Activated CD4-positive, alpha-beta T cell treated with anti-CD3 and anti-CD28 coated beads for 36 hours (primary cell): ENCODE results near the gene PTPRM. TPM values are rescaled to one million over a fixed set of nuclear protein-coding genes. Genes with fewer than 3 reads are reported as not detected.

ENCODE experiments used
- ATAC-seq: fragments of 200-7000 bp; cut with Tn5 transposase; one replicate; pipeline ENCODE4 v1.10.0; 2021; ENCODE audit warnings: mild to moderate bottlenecking, moderate library complexity
- CTCF ChIA-PET: fragments of 350-600 bp; sonication (Branson Sonifier 250); formaldehyde crosslinking; loops from one replicate; lab custom pipeline; 2021; ENCODE audit warnings: antibody characterized with exemption; lab: Charles Lee
- POLR2A ChIA-PET: fragments of 350-600 bp; sonication (Branson Sonifier 250); formaldehyde crosslinking; loops from one replicate; lab custom pipeline; 2021; ENCODE audit warnings: antibody characterized with exemption, inconsistent platforms; lab: Charles Lee
- DNase-seq: peaks from one replicate; pipeline ENCODE4 v3.0.0-alpha.2; 2020
- H3K27ac Mint-ChIP-seq: one replicate; pipeline ENCODE4 v1.8.0; 2021; ENCODE audit warnings: mixed read lengths
- H3K27me3 Mint-ChIP-seq: one replicate; pipeline ENCODE4 v1.8.0; 2021; ENCODE audit warnings: mixed read lengths
- H3K36me3 Mint-ChIP-seq: one replicate; pipeline ENCODE4 v1.8.0; 2021; ENCODE audit warnings: low read depth, mixed read lengths
- H3K4me1 Mint-ChIP-seq: one replicate; pipeline ENCODE4 v1.8.0; 2021; ENCODE audit warnings: mixed read lengths
- H3K4me3 Mint-ChIP-seq: one replicate; pipeline ENCODE4 v1.8.0; 2021; ENCODE audit warnings: mild to moderate bottlenecking, moderate library complexity, mixed read lengths
- H3K9me3 Mint-ChIP-seq: one replicate; pipeline ENCODE4 v1.8.0; 2021; ENCODE audit warnings: low read depth, mixed read lengths
- intact Hi-C, 2 experiments: fragments of 100-400 bp; cut with DNase I in 1 of 2; cut with micrococcal nuclease in 1 of 2; formaldehyde crosslinking; loops; one replicate each; pipeline versions ENCODE4 v1.14.2 to v1.15.1; 2022 to 2024; cut with DNase I, micrococcal nuclease
- total RNA-seq, 2 experiments: library from RNA; stranded (reverse); gene quantifications; one replicate each; pipeline ENCODE4 v1.2.3, GENCODE V29; 2021

Gene PTPRM
- total RNA-seq, 2 experiments from 2014 or later = 6.5 to 14.0 TPM

- ATAC-seq = no peak
These were observed 461.9 kb downstream of the PTPRM start for GRCh38 chr18:8029061-8029460.

DNA sequence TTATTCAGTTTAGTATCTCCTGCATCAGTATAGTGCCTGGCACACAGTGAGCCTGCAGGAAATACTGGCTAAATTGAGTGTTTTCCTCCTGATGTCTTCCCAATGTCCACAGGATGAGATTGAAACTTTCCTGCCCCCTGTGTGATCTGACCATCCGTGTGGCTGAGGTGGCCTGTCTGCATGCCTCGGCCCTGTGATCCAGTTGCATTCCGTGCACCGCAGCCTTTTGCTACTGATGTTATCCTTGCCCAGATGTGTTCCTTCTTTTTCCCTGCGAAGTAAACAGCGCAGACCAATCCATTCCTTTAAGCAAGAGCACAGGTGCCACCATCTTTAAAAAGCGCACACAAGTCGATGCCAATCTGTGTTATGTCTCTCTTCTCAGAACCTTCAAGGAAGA is 462.6 kb downstream of the PTPRM start:
- Mint-ChIP-seq H3K27ac (no peak overlapping the region), H3K36me3 (no peaks in the 10 kb centered on the region), H3K27me3 (peaks cover 3% of the 10 kb centered on the region), H3K4me3 (no peak overlapping the region), H3K9me3 (no peaks in the 10 kb centered on the region), H3K4me1 (no peaks in the 10 kb centered on the region)
- DNase-seq = no peak
- ATAC-seq = no peak
- ChIA-PET CTCF (interaction anchor here (1.0 kb wide), 1 partner anchor 16 kb away, joined by 3 read pairs; no protein-coding TSS in a partner anchor), POLR2A (no interaction called here)
- intact Hi-C loops = no loop called here

More at GRCh38 chr18:8029061-8029460, 461.9 kb downstream of the PTPRM start:
- H3K36me3 Mint-ChIP-seq = no peaks in the 10 kb centered on the region
- no peak overlapping the region for H3K4me3 Mint-ChIP-seq
- ChIA-PET POLR2A (no interaction called here), CTCF (interaction anchor here (1.0 kb wide), 1 partner anchor 17 kb away, joined by 3 read pairs; no protein-coding TSS in a partner anchor)
- H3K4me1 Mint-ChIP-seq = no peaks in the 10 kb centered on the region
- H3K9me3 Mint-ChIP-seq = no peaks in the 10 kb centered on the region
- H3K27me3 Mint-ChIP-seq = peaks cover 3% of the 10 kb centered on the region
- no peak for DNase-seq
- intact Hi-C loops = no loop called here
- H3K27ac Mint-ChIP-seq = no peak overlapping the region

GRCh38 chr18:8030201-8030600 is 463.1 kb downstream of the PTPRM start:
- DNase-seq (no peak), ATAC-seq (no peak)
- intact Hi-C loops = no loop called here
- Mint-ChIP-seq H3K27ac (no peak overlapping the region), H3K9me3 (no peaks in the 10 kb centered on the region), H3K4me1 (no peaks in the 10 kb centered on the region), H3K27me3 (peaks cover 3% of the 10 kb centered on the region), H3K4me3 (no peak overlapping the region), H3K36me3 (no peaks in the 10 kb centered on the region)
- POLR2A ChIA-PET = no interaction called here
- CTCF ChIA-PET = no interaction called here

DNA sequence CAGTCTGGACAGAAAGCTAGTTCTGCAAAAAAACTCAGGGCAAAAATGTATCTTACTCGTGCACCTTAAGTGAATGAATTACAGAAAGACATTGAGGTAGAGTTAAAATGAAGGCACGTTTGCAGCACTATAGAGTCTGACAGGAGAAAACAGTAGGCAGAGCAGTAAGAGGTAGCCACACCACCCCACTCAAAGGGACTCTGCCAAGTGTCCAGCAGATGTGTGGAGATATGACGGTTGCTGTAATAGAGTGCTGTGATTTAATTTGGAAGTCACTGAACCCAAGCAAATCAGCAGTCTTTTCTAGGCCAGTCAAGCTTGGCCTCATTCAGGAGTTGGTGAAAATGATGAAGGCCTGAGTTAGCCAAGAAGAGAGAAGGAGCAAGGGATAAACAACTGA is 464.4 kb downstream of the PTPRM start:
- no peak overlapping the region for H3K4me3 Mint-ChIP-seq
- ChIA-PET CTCF (no interaction called here), POLR2A (no interaction called here)
- no peaks in the 10 kb centered on the region for H3K4me1 Mint-ChIP-seq
- intact Hi-C loops = no loop called here
- no peak for DNase-seq
- no peaks in the 10 kb centered on the region for H3K36me3 Mint-ChIP-seq
- no peak overlapping the region for H3K27ac Mint-ChIP-seq
- ATAC-seq = no peak
- peaks cover 3% of the 10 kb centered on the region for H3K27me3 Mint-ChIP-seq
- H3K9me3 Mint-ChIP-seq = no peaks in the 10 kb centered on the region

DNA sequence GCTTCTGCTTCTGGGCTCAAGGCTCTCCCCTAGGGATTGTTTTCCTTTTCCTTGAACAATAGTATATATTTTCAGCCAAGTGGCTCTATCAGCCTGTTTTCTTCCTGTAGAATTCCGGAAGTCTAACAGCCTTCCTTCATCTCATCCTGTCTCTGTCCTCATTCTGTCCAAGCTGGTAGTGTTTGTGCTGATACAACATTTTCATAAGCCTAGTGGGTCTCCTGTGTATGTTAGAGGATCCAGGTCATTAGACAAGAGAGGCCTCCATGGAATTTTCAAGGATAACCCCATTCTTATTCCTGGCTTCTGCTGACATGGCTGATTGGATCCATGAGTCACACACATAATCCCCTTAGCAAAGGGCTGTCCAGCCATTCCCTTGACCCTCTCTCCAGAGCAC is 467.6 kb downstream of the PTPRM start:
- H3K27me3 Mint-ChIP-seq = no peaks in the 10 kb centered on the region
- no peaks in the 10 kb centered on the region for H3K9me3 Mint-ChIP-seq
- ChIA-PET CTCF (no interaction called here), POLR2A (no interaction called here)
- intact Hi-C loops = no loop called here
- DNase-seq (no peak), ATAC-seq (no peak)
- no peak overlapping the region for H3K4me3 Mint-ChIP-seq
- H3K27ac Mint-ChIP-seq = no peak overlapping the region
- H3K4me1 Mint-ChIP-seq = peaks cover 15% of the 10 kb centered on the region
- no peaks in the 10 kb centered on the region for H3K36me3 Mint-ChIP-seq

DNA sequence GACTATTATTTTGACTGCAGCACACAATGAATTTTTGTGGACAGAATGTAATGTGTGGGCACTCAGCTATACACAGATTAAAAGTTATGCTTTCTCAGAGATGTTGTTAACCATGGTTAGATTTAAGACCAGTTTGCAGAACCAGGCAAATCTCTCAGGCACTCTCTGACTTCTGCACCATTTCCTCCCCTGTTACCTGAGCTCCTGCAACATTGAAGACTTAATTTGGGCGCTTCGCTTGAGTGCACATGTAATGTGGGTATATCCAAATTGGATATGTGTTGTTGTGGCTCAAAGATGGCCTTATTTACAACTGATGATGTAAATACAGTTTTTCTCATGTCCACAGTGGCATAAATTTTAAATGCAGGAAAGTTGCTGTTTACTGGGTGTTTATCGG is 469.4 kb downstream of the PTPRM start:
- ATAC-seq (no peak), DNase-seq (no peak)
- H3K9me3 Mint-ChIP-seq = no peaks in the 10 kb centered on the region
- ChIA-PET CTCF (interaction anchor here (1.0 kb wide), 1 partner anchor 10 kb away, joined by 4 read pairs; no protein-coding TSS in a partner anchor), POLR2A (no interaction called here)
- peaks cover 15% of the 10 kb centered on the region for H3K4me1 Mint-ChIP-seq
- H3K27ac Mint-ChIP-seq = no peak overlapping the region
- no peaks in the 10 kb centered on the region for H3K36me3 Mint-ChIP-seq
- intact Hi-C loops = no loop called here
- H3K4me3 Mint-ChIP-seq = no peak overlapping the region
- no peaks in the 10 kb centered on the region for H3K27me3 Mint-ChIP-seq

- H3K27ac Mint-ChIP-seq = peak overlapping the region; percentile 67
- H3K36me3 Mint-ChIP-seq = no peaks in the 10 kb centered on the region
- POLR2A ChIA-PET = no interaction called here
- H3K4me3 Mint-ChIP-seq = no peak overlapping the region
- peak; percentile 85 for ATAC-seq
- intact Hi-C loops = no loop called here
- no peak for DNase-seq
- no peaks in the 10 kb centered on the region for H3K9me3 Mint-ChIP-seq
- no peaks in the 10 kb centered on the region for H3K27me3 Mint-ChIP-seq
- H3K4me1 Mint-ChIP-seq = peaks cover 15% of the 10 kb centered on the region
- CTCF ChIA-PET = no interaction called here
These were observed 470.2 kb downstream of the PTPRM start for GRCh38 chr18:8037296-8037695.

- POLR2A ChIA-PET = no interaction called here
- Mint-ChIP-seq H3K27ac (no peak overlapping the region), H3K27me3 (no peaks in the 10 kb centered on the region), H3K4me1 (peaks cover 20% of the 10 kb centered on the region), H3K4me3 (no peak overlapping the region), H3K36me3 (no peaks in the 10 kb centered on the region), H3K9me3 (no peaks in the 10 kb centered on the region)
- CTCF ChIA-PET = no interaction called here
- ATAC-seq (no peak), DNase-seq (no peak)
- intact Hi-C loops = loop anchor here in 1 of 2 experiments (10.0 kb wide), 1 partner anchor 475 kb away; the partner anchor contains the start of gene PTPRM
These were observed 472.9 kb downstream of the PTPRM start for GRCh38 chr18:8040021-8040420.

DNA sequence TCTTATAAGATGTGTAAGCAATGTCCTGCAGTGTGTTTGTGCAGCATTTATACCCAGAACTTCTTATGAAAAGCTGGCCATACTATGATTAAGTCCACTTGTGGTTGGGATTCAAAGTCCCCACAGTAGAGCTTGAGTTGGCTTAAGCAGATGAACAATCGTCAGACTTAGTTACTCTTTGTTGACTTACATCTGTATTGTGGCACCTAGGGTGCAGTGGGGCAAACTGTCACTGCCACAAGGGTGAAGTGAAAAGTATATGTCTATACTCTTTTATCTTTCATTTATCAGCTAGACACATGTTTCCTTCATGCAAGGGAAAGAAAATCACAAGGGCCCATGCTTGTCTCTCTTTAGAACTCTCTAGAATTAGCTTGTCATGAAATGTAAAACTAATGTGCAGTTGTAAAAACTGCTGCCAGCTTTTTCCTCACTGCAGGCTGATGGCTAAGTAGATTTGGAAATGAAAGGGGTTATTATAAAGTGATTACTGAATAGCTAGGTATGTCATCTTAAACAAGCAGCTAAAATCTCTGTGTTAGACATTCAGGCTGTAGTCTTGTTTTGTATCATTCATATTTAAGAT is 474.5 kb downstream of the PTPRM start:
- no peaks in the 10 kb centered on the region for H3K27me3 Mint-ChIP-seq
- no peak overlapping the region for H3K27ac Mint-ChIP-seq
- H3K4me3 Mint-ChIP-seq = no peak overlapping the region
- intact Hi-C loops = loop anchor here in 1 of 2 experiments (10.0 kb wide), 1 partner anchor 477 kb away; the partner anchor contains the start of gene PTPRM
- H3K36me3 Mint-ChIP-seq = no peaks in the 10 kb centered on the region
- H3K4me1 Mint-ChIP-seq = peaks cover 36% of the 10 kb centered on the region
- no peak for ATAC-seq
- CTCF ChIA-PET = interaction anchor here (0.6 to 0.8 kb wide), 2 partner anchors 213 to 219 kb away, joined by 3 to 4 read pairs; no protein-coding TSS in a partner anchor
- no peaks in the 10 kb centered on the region for H3K9me3 Mint-ChIP-seq
- no peak for DNase-seq
- POLR2A ChIA-PET = no interaction called here

DNA sequence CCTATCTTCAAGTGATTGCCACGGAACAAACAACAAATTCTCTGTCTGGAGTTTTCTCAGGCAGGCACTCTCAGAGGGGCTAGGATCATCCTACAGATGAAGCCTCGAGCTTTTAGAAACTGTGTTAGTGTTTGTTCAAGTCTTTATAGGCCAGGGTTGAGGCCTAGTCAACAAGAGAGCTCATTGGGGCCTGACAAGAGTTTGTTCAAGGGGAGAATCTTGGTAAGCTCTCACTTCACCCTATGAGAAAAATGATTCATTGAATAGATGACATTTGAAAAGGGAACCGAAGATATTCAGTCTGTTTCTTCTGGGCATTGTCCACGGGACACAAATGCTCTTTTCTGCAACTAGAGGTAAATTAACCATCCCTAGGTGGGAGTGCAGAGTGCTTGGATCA is 476.9 kb downstream of the PTPRM start:
- H3K4me1 Mint-ChIP-seq = peaks cover 28% of the 10 kb centered on the region
- H3K27me3 Mint-ChIP-seq = no peaks in the 10 kb centered on the region
- H3K36me3 Mint-ChIP-seq = no peaks in the 10 kb centered on the region
- H3K27ac Mint-ChIP-seq = no peak overlapping the region
- no peaks in the 10 kb centered on the region for H3K9me3 Mint-ChIP-seq
- H3K4me3 Mint-ChIP-seq = no peak overlapping the region
- intact Hi-C loops = loop anchor here in 1 of 2 experiments (10.0 kb wide), 1 partner anchor 479 kb away; the partner anchor contains the start of gene PTPRM
- DNase-seq (no peak), ATAC-seq (no peak)
- ChIA-PET CTCF (interaction anchor here (0.6 kb wide), 1 partner anchor 477 kb away, joined by 3 read pairs; no protein-coding TSS in a partner anchor), POLR2A (no interaction called here)

GRCh38 chr18:8045160-8045883 is 478.2 kb downstream of the PTPRM start:
- Mint-ChIP-seq H3K9me3 (no peaks in the 10 kb centered on the region), H3K27ac (peak overlapping the region; percentile 87), H3K4me1 (peaks cover 36% of the 10 kb centered on the region), H3K36me3 (no peaks in the 10 kb centered on the region), H3K27me3 (no peaks in the 10 kb centered on the region), H3K4me3 (peak overlapping the region; percentile 3)
- POLR2A ChIA-PET = no interaction called here
- DNase-seq = peak; percentile 28
- CTCF ChIA-PET = interaction anchor here (0.5 to 1.2 kb wide), 3 partner anchors 16 to 1640 kb away, joined by 3 read pairs; no protein-coding TSS in a partner anchor
- intact Hi-C loops = loop anchor here (1.0 to 10.0 kb wide), 3 partner anchors 87 to 481 kb away; partner anchors contain the start of gene PTPRM (in 1 of the 2)
- ATAC-seq = peak; percentile 37
